ENCODE results near the gene SV2B.
A peak's percentile ranks its signal among the peaks of the same experiment; 100 is the strongest.

Gene SV2B

DNA sequence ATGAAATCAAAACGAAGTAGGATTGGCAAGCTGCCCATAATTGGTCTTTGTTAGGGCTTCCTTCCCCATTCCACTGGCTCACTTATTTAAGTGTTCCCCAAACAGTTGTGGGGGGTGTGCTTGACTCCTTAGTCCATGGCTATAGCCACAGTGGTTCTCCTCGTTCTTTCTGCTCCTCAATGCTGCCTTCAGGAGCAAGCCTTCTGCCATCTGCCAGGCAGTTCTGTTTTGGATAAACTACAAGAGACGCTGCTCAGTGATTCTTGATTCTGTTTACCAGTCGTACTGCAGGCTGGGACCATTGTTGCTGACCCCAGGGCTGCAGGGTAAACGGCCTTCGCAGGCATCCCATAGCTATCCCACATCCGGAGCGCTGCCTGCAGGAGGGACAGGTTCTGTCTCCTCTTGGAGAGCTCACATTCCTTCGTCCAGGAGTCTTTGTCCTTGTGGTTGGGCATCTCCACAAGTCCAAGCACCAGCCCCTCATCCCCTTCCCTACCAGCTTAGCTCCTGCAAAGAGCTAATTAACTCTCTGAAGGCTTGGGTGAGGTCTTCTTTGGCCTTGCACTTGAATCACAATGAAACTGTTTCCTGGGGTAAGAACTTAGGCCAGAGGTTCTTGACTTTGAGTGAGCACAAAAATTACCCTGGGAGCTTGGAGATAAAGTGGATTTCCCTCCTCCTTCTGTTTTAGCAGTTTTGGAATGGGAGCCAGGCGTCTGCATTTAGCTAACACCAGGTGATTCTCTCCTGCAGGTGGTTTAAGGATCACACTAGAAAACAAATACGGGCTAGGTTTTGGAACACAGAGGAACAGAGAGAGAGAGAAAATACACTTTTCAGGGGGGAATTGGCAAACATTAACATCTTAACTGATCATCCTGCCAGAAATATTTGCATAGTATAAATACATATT, 114.9 kb downstream of the SV2B start:
- TF ChIP-seq SPI1 (IDR thresholded peaks at IDR 0.05; ENCODE audit: low read depth, low read length), result no peak
- TF ChIP-seq POLR2AphosphoS5 (IDR thresholded peaks at IDR 0.05; ENCODE audit: low read depth, low read length), result no peak
- TF ChIP-seq POU2F2 (IDR thresholded peaks at IDR 0.05; ENCODE audit: low read depth, low read length), result no peak
- no peak for TF ChIP-seq POLR2A (IDR thresholded peaks at IDR 0.05; ENCODE audit: low read depth, low read length)
- no peak for TF ChIP-seq PAX5 (IDR thresholded peaks at IDR 0.05; ENCODE audit: insufficient read depth, low read length, severe bottlenecking)
- TF ChIP-seq TAF1 (IDR thresholded peaks at IDR 0.05; ENCODE audit: low read depth, low read length), result no peak
- DNase-seq (ENCODE audit: insufficient read length, low spot score) (no peak), FAIRE-seq (no peak)

DNA sequence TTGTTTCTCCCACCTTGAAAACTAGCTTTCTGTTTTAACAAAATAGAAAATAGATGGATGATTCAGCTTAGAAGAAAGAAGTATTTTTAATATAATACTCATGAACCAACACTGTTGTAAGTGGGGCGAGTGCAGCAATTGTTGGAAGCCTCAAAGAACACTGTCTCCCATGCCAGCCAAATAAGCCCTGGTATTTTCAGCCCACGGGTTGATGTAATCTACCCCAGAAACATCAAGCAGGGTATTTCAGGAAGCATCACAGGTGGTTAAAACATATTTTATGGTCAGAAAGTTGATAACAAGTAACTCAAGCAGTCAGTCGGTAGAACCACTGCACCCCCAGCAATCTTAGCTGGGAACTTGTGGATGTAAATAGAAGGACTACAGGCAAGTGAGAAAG, 115.9 kb downstream of the SV2B start:
- TF ChIP-seq POLR2AphosphoS5 (IDR thresholded peaks at IDR 0.05; ENCODE audit: low read depth, low read length), result no peak
- no peak for TF ChIP-seq POLR2A (IDR thresholded peaks at IDR 0.05; ENCODE audit: low read depth, low read length)
- TF ChIP-seq SPI1 (IDR thresholded peaks at IDR 0.05; ENCODE audit: low read depth, low read length), result no peak
- TF ChIP-seq POU2F2 (IDR thresholded peaks at IDR 0.05; ENCODE audit: low read depth, low read length), result no peak
- TF ChIP-seq PAX5 (IDR thresholded peaks at IDR 0.05; ENCODE audit: insufficient read depth, low read length, severe bottlenecking), result no peak
- no peak for TF ChIP-seq TAF1 (IDR thresholded peaks at IDR 0.05; ENCODE audit: low read depth, low read length)
- DNase-seq (ENCODE audit: insufficient read length, low spot score) (no peak), FAIRE-seq (no peak)

DNA sequence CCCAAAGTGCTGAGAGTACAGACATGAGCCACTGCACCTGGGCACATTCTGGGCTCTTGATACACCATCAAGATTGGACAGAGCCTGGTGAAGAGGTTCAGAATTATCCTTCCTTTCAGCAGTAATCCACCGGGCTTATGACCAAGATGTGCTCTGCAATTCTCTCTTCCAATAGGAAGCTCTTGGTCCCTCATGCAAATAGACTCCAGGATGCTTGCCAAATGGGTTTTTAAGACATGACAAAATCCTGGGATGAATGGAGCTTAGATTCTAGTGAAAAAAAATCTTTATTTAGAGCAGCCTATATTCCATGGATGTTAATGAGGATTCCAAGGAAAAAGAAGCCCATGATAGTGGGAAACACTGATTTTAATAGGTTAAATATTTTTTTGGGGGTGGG, 119.1 kb downstream of the SV2B start:
- DNase-seq (ENCODE audit: insufficient read length, low spot score) (no peak), FAIRE-seq (no peak)
- no peak for TF ChIP-seq SPI1 (IDR thresholded peaks at IDR 0.05; ENCODE audit: low read depth, low read length)
- TF ChIP-seq POLR2A (IDR thresholded peaks at IDR 0.05; ENCODE audit: low read depth, low read length), result no peak

DNA sequence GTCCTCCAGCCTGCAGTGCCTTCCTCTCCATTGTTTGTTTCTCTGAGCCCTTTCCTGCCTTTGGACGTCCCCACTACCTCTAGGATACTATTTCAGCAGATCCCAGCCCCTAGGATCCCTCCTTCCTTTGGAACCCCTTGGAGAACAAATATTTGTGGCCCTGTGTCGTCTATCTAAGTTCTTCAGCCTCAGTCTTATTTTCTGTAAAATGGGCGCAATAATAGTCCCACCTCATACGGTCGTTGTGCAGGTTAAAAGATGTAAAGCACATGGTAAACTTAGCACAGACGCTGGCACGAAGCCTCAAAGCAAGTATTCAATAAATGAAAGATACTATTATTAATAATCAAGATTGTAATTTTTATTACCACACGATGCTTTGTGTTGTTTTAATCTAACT, 122.0 kb downstream of the SV2B start:
- no peak for TF ChIP-seq POLR2A (IDR thresholded peaks at IDR 0.05; ENCODE audit: low read depth, low read length)
- TF ChIP-seq POLR2AphosphoS5 (IDR thresholded peaks at IDR 0.05; ENCODE audit: low read depth, low read length), result no peak
- TF ChIP-seq SPI1 (IDR thresholded peaks at IDR 0.05; ENCODE audit: low read depth, low read length), result no peak
- TF ChIP-seq POU2F2 (IDR thresholded peaks at IDR 0.05; ENCODE audit: low read depth, low read length), result no peak
- no peak for TF ChIP-seq TAF1 (IDR thresholded peaks at IDR 0.05; ENCODE audit: low read depth, low read length)
- TF ChIP-seq PAX5 (IDR thresholded peaks at IDR 0.05; ENCODE audit: insufficient read depth, low read length, severe bottlenecking), result no peak
- FAIRE-seq, result no peak

DNA sequence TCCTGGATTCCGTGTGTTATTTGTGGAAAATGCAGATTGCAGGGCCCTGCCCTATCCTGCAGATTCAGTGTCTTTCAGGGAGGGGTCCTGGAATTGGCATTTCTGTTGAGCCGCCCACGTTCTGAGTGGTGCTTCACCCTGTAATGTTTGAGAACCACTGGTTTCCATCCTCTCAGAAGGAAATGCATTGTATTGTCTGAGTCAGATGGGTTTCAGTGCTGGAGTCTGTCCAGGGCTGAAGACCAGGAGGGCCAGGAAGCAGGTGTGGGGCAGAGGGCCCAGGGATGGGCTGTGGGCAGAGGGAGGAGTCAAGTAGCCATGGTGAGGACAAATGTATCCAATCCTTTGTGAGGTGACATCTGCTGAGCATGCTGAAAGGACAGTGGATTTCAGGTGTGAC, 123.8 kb downstream of the SV2B start:
- DNase-seq (ENCODE audit: insufficient read length, low spot score), result no peak
- TF ChIP-seq POLR2AphosphoS5 (IDR thresholded peaks at IDR 0.05; ENCODE audit: low read depth, low read length) (no peak), POLR2A (IDR thresholded peaks at IDR 0.05; ENCODE audit: low read depth, low read length) (no peak), TAF1 (IDR thresholded peaks at IDR 0.05; ENCODE audit: low read depth, low read length) (no peak), PAX5 (IDR thresholded peaks at IDR 0.05; ENCODE audit: insufficient read depth, low read length, severe bottlenecking) (no peak), SPI1 (IDR thresholded peaks at IDR 0.05; ENCODE audit: low read depth, low read length) (no peak), POU2F2 (IDR thresholded peaks at IDR 0.05; ENCODE audit: low read depth, low read length) (no peak)
- no peak for FAIRE-seq

More for the DNA sequence above, 122.0 kb downstream of the SV2B start:
- DNase-seq (ENCODE audit: insufficient read length, low spot score), result no peak

DNA sequence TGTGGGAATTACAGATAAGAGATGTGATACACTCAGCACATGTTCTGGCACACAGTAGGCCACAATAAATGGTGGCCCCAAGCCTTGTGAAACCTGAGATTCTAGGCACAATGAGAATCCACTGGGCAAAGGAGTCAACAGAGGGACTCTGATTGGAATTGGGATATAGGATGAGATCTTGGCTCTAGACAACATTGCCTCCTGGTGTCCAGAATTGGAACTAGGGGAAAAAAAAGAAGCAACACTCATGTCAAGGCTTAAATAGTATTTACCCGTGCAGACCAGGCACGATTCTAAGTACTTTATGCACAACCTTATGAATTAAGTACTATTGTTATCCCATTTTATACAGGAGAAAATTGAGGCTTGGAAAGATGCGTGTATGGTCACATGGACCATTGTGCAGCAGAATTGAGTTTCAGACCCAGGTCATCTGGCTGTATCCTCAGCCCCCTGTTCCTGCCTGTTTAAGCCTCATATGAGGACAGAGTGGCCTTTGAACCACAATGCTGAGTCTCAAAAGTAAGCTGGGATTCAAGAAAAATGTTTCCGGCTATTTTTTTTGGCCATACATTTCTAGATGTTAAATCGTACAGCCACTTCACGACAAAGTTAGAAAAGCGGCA, 124.8 kb downstream of the SV2B start:
- DNase-seq (ENCODE audit: insufficient read length, low spot score) (peak; percentile 26), FAIRE-seq (no peak)
- TF ChIP-seq SPI1 (IDR thresholded peaks at IDR 0.05; ENCODE audit: low read depth, low read length) (no peak), PAX5 (IDR thresholded peaks at IDR 0.05; ENCODE audit: insufficient read depth, low read length, severe bottlenecking) (no peak), TAF1 (IDR thresholded peaks at IDR 0.05; ENCODE audit: low read depth, low read length) (no peak), POLR2A (IDR thresholded peaks at IDR 0.05; ENCODE audit: low read depth, low read length) (no peak), POU2F2 (IDR thresholded peaks at IDR 0.05; ENCODE audit: low read depth, low read length) (no peak), POLR2AphosphoS5 (IDR thresholded peaks at IDR 0.05; ENCODE audit: low read depth, low read length) (no peak)

DNA sequence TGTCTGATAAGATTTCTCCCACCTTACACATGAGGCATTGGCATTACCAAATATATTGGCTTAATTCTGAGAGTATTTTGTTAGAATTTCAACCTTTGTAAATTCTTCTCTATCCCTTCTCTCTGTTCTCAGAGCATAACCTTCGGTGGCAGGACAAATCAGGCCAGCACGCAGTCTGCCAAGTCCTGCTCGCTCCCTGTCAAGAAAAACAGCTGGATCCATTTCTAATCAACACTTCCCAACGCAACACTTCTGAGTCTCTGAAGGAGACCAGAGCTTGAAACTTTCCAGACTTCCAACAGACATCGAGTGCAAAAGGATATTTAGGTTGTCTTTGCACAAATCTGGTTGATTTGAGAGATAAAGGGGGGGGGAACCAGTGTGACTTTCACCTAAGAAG, 125.7 kb downstream of the SV2B start:
- TF ChIP-seq POLR2A (IDR thresholded peaks at IDR 0.05; ENCODE audit: low read depth, low read length) (no peak), TAF1 (IDR thresholded peaks at IDR 0.05; ENCODE audit: low read depth, low read length) (no peak), POU2F2 (IDR thresholded peaks at IDR 0.05; ENCODE audit: low read depth, low read length) (no peak), PAX5 (IDR thresholded peaks at IDR 0.05; ENCODE audit: insufficient read depth, low read length, severe bottlenecking) (no peak), POLR2AphosphoS5 (IDR thresholded peaks at IDR 0.05; ENCODE audit: low read depth, low read length) (no peak), SPI1 (IDR thresholded peaks at IDR 0.05; ENCODE audit: low read depth, low read length) (no peak)
- no peak for FAIRE-seq

DNA sequence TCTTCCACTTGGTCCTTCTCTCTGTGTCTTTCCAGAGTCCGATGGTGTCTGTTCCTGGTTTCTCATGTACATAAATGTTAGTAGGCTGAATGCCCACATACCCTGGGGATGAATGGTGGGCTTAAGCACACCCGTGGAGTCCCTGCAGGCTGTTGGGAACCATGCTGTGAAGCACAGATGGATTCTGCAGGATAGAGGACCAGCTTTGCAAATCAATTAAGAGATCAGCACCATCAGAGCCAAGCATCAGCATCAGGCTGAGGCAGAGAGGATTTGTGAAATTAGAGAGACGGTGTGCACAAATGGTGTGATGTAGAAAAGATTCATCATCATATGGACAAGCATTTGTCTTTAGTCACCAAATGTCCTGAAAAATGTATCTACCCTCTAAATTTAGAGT, 127.1 kb downstream of the SV2B start:
- DNase-seq (ENCODE audit: insufficient read length, low spot score) (no peak), FAIRE-seq (no peak)
- no peak for TF ChIP-seq POU2F2 (IDR thresholded peaks at IDR 0.05; ENCODE audit: low read depth, low read length)
- TF ChIP-seq SPI1 (IDR thresholded peaks at IDR 0.05; ENCODE audit: low read depth, low read length), result no peak
- no peak for TF ChIP-seq TAF1 (IDR thresholded peaks at IDR 0.05; ENCODE audit: low read depth, low read length)
- TF ChIP-seq POLR2A (IDR thresholded peaks at IDR 0.05; ENCODE audit: low read depth, low read length), result no peak
- no peak for TF ChIP-seq POLR2AphosphoS5 (IDR thresholded peaks at IDR 0.05; ENCODE audit: low read depth, low read length)
- no peak for TF ChIP-seq PAX5 (IDR thresholded peaks at IDR 0.05; ENCODE audit: insufficient read depth, low read length, severe bottlenecking)

More for the DNA sequence above, 125.7 kb downstream of the SV2B start:
- DNase-seq (ENCODE audit: insufficient read length, low spot score), result no peak

DNA sequence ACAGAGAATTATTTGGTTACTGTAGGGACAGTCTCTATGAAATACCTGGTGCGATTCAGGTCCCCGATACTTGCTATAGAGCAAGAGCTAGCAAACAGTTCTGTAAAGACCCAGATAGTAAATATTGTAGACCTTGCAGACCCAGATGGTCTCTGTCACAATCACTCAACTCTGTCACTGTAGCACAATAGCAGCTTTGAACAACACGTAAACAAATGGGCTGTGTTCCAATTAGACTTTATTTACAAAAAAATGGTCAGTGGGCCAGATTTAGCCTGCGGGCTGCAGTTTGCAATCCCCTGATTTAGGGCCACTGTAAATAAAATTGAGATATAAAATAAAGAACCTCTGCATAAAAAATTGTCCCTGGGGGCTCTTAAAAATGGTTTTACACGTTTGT, 127.7 kb downstream of the SV2B start:
- no peak for TF ChIP-seq SPI1 (IDR thresholded peaks at IDR 0.05; ENCODE audit: low read depth, low read length)
- TF ChIP-seq POU2F2 (IDR thresholded peaks at IDR 0.05; ENCODE audit: low read depth, low read length), result no peak
- TF ChIP-seq POLR2AphosphoS5 (IDR thresholded peaks at IDR 0.05; ENCODE audit: low read depth, low read length), result no peak
- TF ChIP-seq TAF1 (IDR thresholded peaks at IDR 0.05; ENCODE audit: low read depth, low read length), result no peak
- no peak for TF ChIP-seq POLR2A (IDR thresholded peaks at IDR 0.05; ENCODE audit: low read depth, low read length)
- no peak for TF ChIP-seq PAX5 (IDR thresholded peaks at IDR 0.05; ENCODE audit: insufficient read depth, low read length, severe bottlenecking)
- FAIRE-seq, result no peak

More for the DNA sequence above, 127.7 kb downstream of the SV2B start:
- DNase-seq (ENCODE audit: insufficient read length, low spot score), result no peak
